HuH-7 (cell line): ENCODE results near the gene SETD3.
"Not testable (repeated sequence)": the region's sequence is repeated elsewhere in the genome, so short reads cannot be mapped to it uniquely, and the experiment has no call there.

ENCODE experiments used
- DNase-seq: peaks from one replicate; pipeline ENCODE4 v3.0.0; 2011; ENCODE audit warnings: low spot score

Gene SETD3

GRCh38 chr14:99359906-99360305 is 120.8 kb downstream of the SETD3 start:
- DNase-seq = no peak

GRCh38 chr14:99357916-99358390 is 122.7 kb downstream of the SETD3 start:
- DNase-seq = no peak

GRCh38 chr14:99357151-99357915 is 123.3 kb downstream of the SETD3 start:
- DNase-seq = no peak

DNA sequence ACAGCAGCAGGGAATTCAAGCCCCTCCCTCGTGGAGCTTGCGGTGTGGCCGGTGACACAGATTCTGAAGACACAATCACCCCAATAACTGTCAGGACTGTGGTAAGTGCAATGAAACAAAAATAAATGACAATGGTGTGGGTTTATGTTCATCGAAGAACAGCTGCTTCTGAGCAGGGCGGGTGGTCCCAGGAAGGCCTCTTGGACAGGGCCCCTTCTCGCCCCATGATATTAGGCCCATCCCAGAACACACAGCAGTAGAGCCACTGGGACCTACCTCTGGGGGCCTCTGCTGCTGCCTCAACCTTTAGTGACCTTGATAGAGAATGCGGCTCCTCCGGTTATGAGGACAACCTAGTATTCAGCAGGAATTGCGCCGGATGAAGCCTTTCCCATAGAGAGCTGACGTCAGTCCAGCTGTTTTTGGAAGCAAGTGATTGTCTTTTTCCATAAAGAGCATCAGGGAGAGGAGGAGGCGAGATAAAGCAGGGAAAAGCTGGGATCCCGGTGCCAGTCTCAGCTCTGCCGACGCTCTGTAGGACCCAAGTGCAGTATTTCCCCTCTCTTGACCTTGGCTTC is 124.5 kb downstream of the SETD3 start:
- no peak for DNase-seq

- DNase-seq = no peak
These were observed 126.3 kb downstream of the SETD3 start for GRCh38 chr14:99354166-99354875.

- DNase-seq = no peak
These were observed 127.9 kb downstream of the SETD3 start for GRCh38 chr14:99352688-99353280.

DNA sequence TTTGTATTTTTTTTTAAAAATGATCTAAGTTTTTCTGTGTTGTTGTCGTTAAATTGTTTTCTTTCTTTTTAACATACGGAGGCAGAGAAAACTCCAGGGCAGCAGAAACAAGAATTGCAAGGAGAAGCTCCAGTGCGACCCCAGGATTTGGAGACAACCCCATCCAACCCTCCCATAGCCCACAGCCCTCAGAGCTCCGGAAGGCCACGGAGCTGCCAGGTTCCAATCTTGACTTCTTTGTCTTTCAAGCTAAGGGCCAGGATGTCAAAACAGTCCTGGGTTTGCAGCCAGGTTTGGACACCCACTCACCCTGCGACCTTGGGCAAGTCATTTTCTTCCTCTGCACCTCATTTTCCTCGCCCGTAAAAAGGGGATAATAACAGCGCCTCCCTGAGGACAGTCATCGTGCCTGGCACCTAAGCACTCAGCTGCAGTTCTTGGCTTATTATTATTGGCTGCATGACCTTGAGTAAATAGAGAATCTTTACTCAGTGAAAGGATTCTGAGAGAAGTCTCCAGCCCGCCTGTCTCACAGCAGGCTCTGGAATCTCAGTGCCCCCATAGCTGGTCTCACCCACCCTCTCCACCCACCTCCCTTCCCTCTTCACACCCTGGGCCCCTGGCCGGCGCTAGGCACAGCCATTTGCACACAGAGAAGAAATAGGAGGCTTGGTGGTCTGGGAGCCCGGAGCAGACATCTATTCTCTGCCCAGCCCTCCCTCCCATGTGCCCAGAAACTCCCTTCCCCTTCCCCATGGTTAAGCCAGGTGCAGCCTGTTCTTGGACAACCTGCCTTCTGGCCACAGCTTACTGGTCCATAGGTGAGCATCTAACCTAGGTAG is 129.3 kb downstream of the SETD3 start:
- no peak for DNase-seq

- no peak for DNase-seq
These were observed 129.9 kb downstream of the SETD3 start for GRCh38 chr14:99350751-99351150.

GRCh38 chr14:99349721-99350495 is 130.8 kb downstream of the SETD3 start:
- DNase-seq = no peak

DNA sequence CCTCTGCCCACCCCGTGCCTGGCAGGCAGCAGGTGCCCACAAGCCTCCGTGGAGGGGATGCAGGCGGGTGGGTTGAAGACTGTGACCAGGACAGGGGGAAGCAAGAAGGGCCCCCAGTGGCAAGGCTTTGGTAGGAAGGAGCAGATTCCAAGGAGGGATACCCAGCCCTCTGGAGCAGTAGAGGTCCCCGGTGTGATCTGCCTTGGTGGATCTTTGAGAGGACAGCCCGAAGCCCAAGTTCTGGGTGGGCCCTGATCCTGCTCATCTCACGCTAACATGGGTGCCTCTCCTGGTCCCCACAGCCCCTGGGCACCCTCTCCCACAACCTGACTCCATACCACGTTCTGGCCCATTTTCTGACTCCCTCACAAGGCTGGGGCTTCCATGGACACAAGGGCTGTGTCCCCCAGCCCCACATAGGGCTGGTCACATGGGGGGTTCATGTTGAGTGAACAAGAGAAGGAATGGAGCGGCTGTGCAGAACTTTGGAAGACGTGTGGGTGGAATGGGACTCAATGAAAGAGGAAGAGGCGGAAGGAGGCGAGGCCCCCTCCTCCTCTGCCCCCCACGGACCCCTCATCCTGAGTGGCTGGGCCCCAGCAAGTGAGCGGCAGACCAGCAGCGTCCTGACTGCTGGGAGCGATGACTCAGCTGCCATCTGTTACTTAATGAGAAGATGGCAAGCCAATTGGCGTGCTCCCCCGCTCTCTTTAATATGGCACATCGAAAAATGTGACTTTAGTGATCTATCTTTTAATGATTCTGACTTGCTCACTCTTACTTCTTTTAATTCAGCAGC is 131.6 kb downstream of the SETD3 start:
- DNase-seq = no peak

- not testable (repeated sequence) for DNase-seq
These were observed 132.4 kb downstream of the SETD3 start for GRCh38 chr14:99348231-99348630.
